GM19463 (cell line): ENCODE data around the gene MPPED2.

ENCODE experiments used
- ATAC-seq: cut with Tn5 transposase; IDR thresholded peaks from one replicate; pipeline ENCODE4 v1.9.1; 2021; ENCODE audit warnings: mild to moderate bottlenecking, moderate library complexity; ENCODE audit not compliant: unreplicated experiment

The MPPED2 gene

DNA sequence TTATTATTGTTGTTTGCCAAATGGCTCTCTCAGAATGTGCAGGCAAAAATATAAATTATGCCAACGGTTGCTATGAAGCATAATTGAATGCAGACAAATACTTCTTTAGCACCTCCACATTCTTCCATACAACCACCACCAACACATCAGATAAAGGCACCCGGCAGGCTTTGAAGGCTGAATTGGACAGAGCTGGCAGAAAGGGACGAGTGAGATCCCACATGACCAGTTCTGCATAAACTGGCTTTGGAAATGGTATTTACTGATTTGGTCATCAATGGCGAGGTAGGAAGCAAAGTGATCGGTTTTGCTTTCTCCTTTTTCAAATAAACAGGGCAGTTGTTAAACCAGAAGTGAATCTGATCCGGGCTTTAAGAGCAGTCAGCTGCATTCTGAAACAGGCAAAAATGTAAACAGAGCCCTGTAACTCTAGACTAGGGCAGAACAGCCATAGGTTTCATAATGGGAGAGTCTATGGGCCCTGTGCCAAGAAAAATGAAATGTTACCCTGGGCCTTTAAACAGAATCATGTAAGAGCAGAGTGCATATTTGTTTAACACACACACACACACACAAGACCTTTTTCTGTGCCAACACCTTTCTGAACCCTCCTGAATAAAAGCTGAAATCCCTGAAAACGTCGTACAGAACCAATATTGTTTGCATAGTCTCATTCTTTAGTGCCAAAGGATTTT is 97.7 kb downstream of the MPPED2 start:
- ATAC-seq: no peak

DNA sequence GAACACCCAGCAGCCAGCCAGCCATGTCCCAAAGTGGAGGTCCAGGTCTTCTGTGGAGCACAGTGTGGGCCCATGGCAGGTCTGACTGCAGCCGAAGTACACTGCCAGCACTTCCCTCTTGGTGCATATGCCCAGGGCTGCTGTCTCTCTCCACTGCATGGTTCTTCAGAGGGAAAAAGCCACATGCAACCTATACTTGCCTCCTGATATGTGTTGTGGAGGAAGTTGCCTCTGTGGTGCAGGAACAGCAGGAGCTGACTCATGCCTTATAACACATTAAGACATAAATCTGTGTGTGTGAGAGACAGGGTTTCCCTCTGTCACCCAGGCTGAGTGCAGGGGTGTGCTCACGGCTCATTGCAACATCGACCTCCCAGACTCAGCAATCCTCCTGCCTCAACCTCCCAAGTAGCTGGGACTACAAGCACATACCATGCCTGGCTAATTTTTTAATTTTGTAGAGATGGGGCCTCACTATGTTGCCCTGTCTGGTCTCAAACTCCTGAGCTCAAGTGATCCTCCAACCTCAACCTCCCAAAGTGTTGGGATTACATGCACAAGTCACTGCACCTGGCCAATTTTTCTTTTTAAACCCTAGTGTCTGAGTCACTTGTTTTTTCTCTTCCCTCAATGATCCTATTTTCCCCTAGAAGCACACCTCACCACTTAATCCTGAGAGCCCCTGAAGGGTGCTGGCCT is 98.8 kb downstream of the MPPED2 start:
- no peak for ATAC-seq

DNA sequence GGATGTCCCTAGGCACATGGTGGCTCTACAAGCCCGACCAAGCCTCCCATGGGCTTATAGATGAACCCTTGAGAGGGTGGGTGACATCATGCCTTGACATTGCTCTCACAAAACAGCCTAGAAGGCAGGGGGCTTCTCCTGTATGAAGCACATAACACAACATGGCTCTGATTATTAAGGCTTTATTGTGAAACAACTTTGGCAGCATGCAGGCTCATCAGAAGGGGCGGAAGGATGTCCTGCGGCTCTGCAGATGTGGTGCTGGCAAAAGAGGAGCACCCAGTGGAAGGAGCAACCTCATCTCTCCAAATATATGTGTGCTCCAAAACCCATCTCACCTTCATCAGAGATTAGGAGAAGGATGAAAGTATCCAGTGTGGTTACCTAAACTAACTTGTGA is 100.4 kb downstream of the MPPED2 start:
- no peak for ATAC-seq

DNA sequence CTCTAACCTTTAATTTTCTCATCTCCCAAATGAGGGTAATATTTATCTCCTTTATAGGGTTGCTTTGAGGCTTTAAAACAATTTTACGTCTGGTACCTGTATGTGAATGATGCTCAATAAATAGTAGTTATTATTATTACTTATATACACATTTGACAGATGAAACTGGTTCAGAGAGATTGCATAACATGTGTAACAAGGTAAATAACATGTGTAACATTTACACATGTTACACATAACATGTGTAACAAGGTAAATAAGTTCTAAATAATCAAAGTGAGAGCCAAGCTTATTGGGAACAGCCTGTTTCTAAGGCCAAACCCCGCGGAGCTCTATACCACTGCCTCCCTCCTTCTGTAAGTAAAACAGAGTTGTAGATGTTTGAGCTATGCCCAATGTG is 100.9 kb downstream of the MPPED2 start:
- no peak for ATAC-seq

DNA sequence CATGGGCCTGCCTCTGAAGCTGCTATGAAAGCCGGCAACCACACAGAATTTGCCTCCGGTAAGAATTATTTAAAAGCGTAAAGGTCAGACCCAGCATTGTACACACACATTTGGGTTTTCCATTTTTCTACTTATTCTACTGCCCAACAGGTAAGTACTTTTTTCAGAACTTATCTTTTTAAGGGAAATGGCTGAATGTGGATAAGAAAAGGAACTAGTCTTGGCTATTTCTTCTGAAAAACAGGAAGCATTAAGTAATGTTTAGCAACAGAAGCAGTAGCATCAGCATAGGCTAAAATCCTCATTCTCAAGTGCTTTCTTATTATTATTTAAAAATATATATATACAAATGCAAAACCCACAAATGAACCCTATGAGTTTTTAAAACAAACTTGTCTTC is 103.1 kb downstream of the MPPED2 start:
- no peak for ATAC-seq

DNA sequence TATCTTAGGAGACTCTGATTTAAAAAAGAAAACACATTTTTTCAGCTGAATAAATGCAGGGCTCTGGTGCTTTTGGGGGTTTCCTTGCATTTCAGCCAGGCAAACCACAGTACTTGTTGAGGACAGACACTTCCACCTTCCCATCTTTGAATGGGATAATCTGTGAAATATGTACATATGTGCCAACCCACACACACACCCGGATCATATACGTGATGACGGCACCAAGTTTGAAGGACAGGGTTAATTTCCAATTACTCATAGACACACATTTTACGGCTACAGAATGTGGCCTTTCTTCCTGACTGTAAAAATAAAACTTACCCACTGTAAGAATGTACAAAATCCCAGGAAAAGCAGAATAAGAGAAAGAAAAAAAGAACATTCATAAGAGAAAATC is 104.4 kb downstream of the MPPED2 start:
- no peak for ATAC-seq

DNA sequence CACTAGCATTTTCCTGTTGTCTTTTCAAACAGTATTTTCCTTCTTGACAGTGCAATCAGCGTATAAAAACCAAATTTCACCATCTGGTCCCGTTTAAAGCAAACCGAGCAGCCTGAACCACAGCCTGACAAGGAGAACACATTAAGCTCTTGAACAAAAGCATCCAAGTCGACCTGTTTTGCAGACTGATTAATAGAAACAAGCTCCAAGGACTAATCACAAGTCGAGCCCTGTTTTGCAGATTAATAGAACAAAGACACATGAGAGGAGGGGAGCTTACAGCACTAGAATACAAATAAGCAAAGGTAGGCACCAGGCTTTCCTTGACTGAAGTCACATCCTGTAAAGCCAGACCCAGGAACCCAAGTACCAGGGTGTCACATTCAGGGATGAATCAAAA is 104.8 kb downstream of the MPPED2 start:
- no peak for ATAC-seq

DNA sequence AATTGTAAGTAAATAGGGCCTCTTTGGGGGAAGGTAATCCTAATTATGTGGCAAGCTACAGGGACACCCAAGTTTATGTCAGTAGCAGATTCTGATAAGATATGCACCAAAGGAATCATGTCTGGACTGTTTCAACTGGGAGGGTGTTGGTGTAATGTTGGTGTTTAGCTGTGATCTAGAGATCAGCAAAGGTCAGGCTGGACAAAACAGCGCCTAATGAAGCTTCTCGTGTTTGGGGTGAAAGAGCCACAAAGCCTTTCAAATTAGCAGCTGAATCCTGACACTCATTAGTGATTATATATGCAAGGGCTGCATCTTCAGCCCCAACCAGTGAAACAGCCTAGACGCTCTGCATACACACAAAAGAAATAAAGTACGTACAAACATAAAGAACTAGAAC is 106.3 kb downstream of the MPPED2 start:
- no peak for ATAC-seq

DNA sequence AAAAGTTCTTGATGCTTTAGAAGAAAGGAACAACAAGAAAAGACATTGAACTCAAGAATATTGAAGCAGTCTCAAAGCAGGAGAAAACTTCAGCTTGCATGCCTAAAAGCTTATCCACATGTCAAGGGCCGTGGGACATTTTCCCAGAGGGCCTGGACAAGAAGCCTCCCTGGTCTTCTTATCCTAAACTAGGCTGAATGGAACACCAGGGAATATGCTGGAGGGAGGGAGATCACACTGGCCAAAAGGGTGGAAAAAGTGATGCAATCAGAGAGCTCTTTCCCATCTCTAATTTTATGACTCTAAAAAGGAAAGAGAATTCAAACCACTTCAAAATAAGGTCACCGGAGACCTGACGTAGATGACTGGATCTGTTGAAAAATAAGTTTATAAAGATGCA is 107.2 kb downstream of the MPPED2 start:
- no peak for ATAC-seq

DNA sequence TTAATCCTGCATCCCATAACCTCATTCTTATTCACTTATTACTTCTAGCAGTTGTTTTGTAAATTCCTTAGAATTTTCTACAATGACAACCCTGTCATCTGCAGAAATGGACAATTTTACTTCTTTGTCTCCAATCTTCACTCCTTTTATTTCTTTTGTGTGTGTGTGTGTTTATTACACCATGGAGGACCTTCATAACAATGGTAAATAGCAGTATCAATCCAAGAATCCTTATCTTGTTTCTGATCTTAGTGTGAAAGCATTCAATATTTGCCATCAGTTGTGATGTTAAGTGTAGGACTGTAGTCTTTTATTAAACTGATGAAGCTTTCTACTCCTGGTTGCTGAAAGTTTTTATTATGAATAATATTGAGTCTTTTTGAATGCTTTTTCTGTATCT is 109.1 kb downstream of the MPPED2 start:
- ATAC-seq: no peak

DNA sequence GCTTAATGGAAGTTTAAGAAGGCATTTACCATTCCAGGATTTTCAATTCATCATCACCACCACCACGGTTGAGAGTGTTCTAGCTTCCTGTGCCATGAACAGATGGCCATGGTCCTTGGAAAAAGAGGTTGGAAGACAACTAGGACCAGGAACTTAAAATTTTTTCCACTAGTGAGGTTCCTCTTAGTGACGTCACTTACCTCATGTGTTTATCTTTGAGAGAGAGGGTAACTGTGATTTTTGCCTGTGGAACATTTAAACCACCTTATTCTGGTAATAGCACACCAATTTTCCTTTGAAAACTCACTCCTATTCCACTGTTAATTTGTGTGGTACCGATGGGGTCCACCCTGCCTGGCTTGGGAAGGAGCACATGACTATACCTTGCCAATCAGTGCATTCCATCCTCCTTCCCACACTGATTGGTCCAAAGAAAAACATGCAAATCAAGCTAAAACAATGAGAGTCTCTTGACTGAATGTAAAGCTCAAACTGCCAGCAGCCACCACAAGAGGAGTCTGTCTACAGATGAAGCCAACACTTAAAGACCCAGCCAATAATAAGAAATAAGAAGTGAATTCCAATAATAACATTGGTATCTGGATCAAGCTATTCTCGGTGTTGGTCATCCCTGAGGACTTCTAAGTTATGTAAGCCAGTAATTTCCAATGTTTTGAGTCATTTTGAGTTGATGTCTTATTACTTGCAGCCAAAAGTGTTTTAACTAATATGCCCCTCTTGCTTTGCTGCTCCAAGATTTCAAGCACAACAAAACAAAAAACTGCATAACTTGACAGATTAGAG is 111.8 kb downstream of the MPPED2 start:
- ATAC-seq: no peak

DNA sequence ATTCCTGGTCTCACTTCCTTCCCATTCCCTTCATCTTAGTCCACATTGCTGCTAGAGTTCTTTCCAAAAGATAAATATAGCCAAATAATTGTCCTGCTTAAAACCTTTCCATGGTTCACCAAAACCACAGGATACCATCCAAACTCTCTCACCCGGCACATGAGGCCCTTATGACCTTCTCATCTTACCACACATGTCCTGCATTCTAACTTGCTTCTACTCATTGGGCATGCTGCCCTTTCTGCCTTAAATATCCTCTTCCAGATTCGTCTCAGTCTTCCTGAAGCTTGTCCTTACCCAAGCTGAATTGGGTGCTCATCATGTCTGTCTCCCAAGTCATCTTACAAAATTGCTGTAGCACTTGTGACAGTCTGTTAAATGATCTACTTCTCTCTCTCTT is 114.9 kb downstream of the MPPED2 start:
- no peak for ATAC-seq

DNA sequence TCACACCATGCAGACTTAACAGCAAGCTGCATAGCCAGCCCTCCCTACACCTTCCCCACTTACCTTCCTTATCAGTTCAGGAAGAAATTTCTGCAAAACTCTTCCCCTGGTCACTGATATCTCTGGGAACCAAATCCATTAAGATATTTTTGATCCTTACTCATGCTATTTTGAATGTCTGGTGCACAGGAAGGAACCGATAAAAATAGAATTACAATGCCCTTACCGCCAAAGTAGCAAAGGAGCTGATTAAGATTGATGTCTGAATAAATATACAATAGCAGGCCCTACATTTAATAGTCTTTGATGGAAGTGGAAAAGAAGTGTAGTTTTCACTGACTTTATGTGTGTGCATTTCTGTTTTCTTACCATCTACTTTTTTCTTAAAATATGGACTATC is 117.3 kb downstream of the MPPED2 start:
- ATAC-seq: no peak

DNA sequence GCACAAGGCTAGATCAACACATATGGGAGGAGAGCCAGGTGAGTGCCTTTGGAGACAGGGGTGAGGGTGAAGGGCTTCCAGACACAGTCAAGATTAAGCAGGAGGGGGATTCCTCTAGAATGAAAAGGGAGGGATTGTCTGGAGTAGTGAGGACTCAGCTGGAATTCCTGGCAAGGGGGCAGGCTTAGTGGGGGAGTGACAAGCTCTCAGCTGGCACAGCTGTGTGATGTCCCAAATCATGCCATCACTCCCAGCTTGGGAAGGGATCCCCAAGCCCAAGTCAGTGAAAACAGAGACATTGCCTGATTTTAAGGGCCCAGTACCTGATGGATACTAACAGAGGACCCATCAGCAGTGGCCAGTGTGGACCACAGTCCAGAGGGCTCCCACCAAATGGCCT is 119.0 kb downstream of the MPPED2 start:
- ATAC-seq: no peak

DNA sequence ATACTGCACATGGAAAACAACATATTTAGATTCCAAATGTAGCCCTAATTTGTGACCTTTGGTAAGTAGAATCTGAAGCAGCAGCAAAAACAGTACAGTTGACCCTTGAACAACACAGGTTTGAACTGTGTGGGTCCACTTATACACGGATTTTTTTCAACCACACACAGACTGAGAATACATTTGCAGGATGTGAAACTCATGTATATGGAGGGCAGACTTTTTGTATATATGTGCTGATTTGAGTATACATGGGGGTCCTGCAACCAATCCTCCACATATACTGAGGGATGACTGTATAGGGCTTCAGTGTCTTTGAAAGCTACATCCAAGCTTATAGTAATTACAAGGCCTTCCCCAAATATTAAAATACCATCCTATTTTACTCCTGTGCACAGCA is 120.5 kb downstream of the MPPED2 start:
- ATAC-seq: no peak

DNA sequence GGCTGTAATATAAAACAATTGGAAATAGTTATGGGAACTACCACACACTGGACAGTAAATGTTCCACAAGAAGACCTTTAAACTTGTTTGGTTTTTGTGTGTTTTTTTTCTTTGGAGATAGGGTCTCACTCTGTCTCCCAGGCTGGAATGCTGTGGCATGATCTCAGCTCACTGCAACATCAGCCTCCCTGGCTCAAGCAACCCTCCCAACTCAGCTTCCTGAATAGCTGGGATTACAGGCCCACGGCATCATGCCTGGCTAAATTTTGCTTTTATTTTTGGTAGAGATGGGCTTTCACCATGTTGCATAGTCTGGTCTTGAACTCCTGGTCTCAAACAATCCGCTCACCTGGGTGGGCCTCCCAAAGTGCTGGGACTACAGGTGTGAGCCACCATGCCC is 121.0 kb downstream of the MPPED2 start:
- no peak for ATAC-seq

DNA sequence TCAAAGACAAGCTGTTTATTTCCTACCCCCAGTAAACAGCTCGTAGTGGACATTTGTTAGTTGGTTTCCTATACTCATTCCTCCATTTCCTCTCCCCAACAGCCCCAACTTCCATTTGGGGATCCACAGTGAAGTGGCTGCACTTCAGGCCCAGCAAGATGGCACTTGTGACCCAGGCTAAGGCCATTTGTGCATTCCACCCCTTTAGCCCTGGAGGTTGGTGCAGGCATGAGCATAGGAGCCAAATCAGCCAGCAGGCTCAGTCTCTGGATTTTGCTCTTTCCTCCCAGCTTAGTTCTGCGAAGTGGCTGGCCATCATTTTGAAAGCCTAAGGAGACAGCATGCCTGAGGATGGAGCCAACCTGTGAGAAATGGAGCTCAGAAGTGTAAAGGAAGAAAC is 122.9 kb downstream of the MPPED2 start:
- ATAC-seq: no peak

DNA sequence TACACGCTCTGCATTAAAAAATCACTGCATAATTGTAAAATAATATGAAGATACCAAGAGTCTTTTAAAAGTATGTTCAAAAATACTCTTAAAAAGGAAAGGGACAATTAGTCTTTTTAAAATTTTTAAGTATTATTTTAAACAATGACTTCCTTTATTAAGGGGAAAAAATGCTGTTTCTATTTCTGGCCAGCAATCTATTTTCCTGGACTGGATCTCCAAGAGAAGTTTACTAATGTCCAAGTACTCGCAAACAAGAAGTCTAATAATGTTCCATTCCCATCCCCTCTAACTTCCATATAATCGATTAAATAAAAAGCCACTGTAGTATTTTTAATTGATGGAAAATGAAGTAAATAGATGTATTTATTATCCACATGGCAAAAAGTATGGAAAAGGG is 123.7 kb downstream of the MPPED2 start:
- ATAC-seq: no peak

DNA sequence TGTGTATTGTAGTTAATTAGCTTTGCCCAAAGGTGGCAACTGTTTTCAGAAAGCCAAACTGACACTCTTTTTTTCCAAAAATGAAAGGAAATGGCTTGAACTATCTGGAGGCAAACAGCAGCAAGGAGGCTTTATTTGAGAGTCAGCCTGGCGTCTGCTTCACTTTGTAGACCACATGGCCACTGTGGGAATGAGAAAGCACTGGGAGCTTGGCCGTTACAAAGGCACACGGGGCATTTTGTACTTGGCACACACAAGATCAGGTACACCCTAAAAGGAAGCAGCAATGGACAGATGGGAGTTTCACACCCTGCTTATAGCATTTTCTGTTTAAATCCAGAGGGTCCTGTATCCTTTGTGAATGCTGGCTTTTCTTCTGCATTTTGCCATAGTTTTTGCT is 126.3 kb downstream of the MPPED2 start:
- ATAC-seq: no peak

DNA sequence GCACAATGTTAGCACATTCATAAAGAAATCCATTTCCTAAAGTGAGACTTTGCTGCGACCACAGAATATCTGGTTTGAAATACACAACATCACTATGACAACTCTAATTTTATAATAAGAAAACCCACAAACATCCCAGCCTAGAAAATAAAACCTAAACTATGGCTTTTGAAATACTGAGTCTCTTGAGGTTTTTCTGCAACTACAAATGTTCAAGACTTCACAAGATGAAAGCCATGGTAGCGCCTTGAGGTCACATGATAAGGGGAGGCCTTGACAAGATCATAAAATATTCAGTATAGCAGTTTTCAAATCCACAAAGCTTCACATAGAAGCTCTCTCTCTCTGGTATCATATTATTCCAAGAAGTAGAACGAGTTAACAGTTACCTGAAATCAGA is 126.8 kb downstream of the MPPED2 start:
- ATAC-seq: no peak

DNA sequence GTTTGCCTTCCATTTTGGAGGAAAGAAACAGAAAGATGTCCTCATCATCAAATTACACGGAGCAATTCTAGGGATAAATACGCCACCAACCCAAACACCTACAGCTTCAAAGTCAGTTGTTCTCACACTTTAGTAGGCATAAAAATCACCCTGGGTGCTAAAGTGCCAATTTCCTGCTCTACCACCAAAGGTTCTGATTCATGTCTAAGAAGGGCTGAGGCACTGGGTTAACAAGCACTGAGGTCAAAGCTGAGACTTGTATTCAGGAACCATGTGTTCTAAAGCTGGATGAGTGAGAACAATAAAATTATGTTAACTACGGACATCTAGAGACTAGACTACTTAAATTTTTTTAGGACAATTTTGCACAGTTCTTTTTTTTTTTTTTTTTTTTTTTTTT is 127.6 kb downstream of the MPPED2 start:
- ATAC-seq: no peak

DNA sequence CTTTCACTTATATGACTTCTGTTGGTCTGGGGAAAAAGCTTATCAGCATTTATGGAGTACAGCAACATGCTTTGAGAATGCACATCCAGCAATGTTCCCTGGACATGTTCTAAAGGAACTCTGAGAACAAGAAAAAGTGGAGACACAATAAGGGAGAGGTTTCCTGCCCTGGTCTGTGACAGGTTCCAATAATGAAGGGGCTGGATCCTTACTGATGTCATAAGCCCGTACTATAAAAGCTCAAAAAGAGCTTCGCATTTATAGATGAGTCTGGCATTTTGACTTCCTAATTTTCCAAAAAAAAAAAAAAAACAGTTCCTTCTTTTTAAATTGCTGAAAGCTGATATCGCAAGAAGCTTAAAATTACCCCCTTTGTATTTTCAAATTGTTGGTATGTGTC is 129.1 kb downstream of the MPPED2 start:
- no peak for ATAC-seq
